ENCODE results near the gene CYBC1. TPM values are rescaled to one million over a fixed set of nuclear protein-coding genes. Genes with fewer than 3 reads are reported as not detected.
"Not testable (repeated sequence)": the region's sequence is repeated elsewhere in the genome, so short reads cannot be mapped to it uniquely, and the experiment has no call there.

CYBC1 gene
- total RNA-seq, 1 donor from 2014 or later = 124 TPM

GRCh38 chr17:82415786-82416185 lies 34.8 kb downstream of the CYBC1 start:
- Histone ChIP-seq H3K9me3 (no peaks in the 10 kb centered on the region), H3K36me3 (no peaks in the 10 kb centered on the region), H3K27ac (no peak overlapping the region), H3K4me1 (peaks cover 4 to 10% of the 10 kb centered on the region in 2 donors), H3K27me3 (no peaks in the 10 kb centered on the region), H3K4me3 (no peak overlapping the region)
- intact Hi-C loops (cut with DNase I) = no loop called here
- DNase-seq (ENCODE audit: low spot score in 2 of 2) = no peak
- no peak for TF ChIP-seq CTCF (IDR thresholded peaks at IDR 0.05)

GRCh38 chr17:82415336-82415735 lies 35.2 kb downstream of the CYBC1 start:
- intact Hi-C loops (cut with DNase I) = no loop called here
- DNase-seq (ENCODE audit: low spot score in 2 of 2) = no peak
- Histone ChIP-seq H3K4me1 (peaks cover 4 to 10% of the 10 kb centered on the region in 2 donors), H3K4me3 (no peak overlapping the region), H3K27me3 (no peaks in the 10 kb centered on the region), H3K27ac (no peak overlapping the region), H3K9me3 (no peaks in the 10 kb centered on the region), H3K36me3 (no peaks in the 10 kb centered on the region)
- TF ChIP-seq CTCF (IDR thresholded peaks at IDR 0.05) = no peak

GRCh38 chr17:82414548-82415281 lies 35.8 kb downstream of the CYBC1 start:
- no peaks in the 10 kb centered on the region for H3K36me3 ChIP-seq
- H3K4me1 ChIP-seq = peaks cover 4 to 10% of the 10 kb centered on the region in 2 donors
- TF ChIP-seq CTCF (IDR thresholded peaks at IDR 0.05) = peak; percentile 70 to 81 (median 78)
- no peaks in the 10 kb centered on the region for H3K9me3 ChIP-seq
- no peak overlapping the region for H3K4me3 ChIP-seq
- no peaks in the 10 kb centered on the region for H3K27me3 ChIP-seq
- intact Hi-C loops (cut with DNase I) = loop anchor here (1.0 kb wide), 2 partner anchors 62 to 137 kb away; no protein-coding TSS in a partner anchor
- DNase-seq (ENCODE audit: low spot score in 2 of 2) = peak in 1 of 2 donors; percentile 76
- no peak overlapping the region for H3K27ac ChIP-seq

GRCh38 chr17:82412535-82413520 lies 37.7 kb downstream of the CYBC1 start:
- Histone ChIP-seq H3K4me1 (peaks cover under 1 to 2% of the 10 kb centered on the region in 2 donors), H3K36me3 (peaks cover 0 to 3% of the 10 kb centered on the region in 2 donors), H3K27me3 (no peaks in the 10 kb centered on the region), H3K4me3 (no peak overlapping the region), H3K9me3 (no peaks in the 10 kb centered on the region), H3K27ac (no peak overlapping the region)
- no peak for DNase-seq (ENCODE audit: low spot score in 2 of 2)
- intact Hi-C loops (cut with DNase I) = no loop called here
- TF ChIP-seq CTCF (IDR thresholded peaks at IDR 0.05) = no peak

GRCh38 chr17:82412081-82412480 lies 38.5 kb downstream of the CYBC1 start:
- H3K4me3 ChIP-seq; H3K27ac ChIP-seq; H3K36me3 ChIP-seq; intact Hi-C loops (cut with DNase I); H3K4me1 ChIP-seq; H3K9me3 ChIP-seq; DNase-seq (ENCODE audit: low spot score in 2 of 2); H3K27me3 ChIP-seq: not testable (repeated sequence)

All from ascending aorta (tissue), 2 donors.